CD4-positive, alpha-beta memory T cell (primary cell): ENCODE data around the gene TOP2B. TPM values are rescaled to one million over a fixed set of nuclear protein-coding genes. Genes with fewer than 3 reads are reported as not detected.

Source experiments
- CTCF ChIA-PET: fragments of 350-600 bp; sonication (Branson Sonifier 250); formaldehyde crosslinking; loops from one replicate; lab custom pipeline; 2021; ENCODE audit warnings: inconsistent platforms; ENCODE audit not compliant: partially characterized antibody; lab: Charles Lee
- POLR2A ChIA-PET: fragments of 350-600 bp; sonication (Branson Sonifier 250); formaldehyde crosslinking; loops from one replicate; lab custom pipeline; 2021; ENCODE audit not compliant: partially characterized antibody; lab: Charles Lee
- DNase-seq, 5 donors: peaks; one replicate each; pipeline versions ENCODE4 v3.0.0 to v3.0.0-alpha.2; 2020 to 2022; ENCODE audit warnings: mixed read lengths in 1 of 5
- H3K27ac ChIP-seq: one replicate; pipeline ENCODE4 v1.7.0; 2013; ENCODE audit warnings: low read depth, low read length
- H3K27me3 ChIP-seq: 2 replicates; pipeline ENCODE4 v1.7.0; 2013; ENCODE audit warnings: mild to moderate bottlenecking, low read length, moderate library complexity; ENCODE audit not compliant: insufficient read depth
- H3K36me3 ChIP-seq: 2 replicates; pipeline ENCODE4 v1.7.0; 2013; ENCODE audit warnings: mild to moderate bottlenecking, low read length, moderate library complexity; ENCODE audit not compliant: insufficient read depth
- H3K4me1 ChIP-seq: 2 replicates; pipeline ENCODE4 v1.7.0; 2013; ENCODE audit warnings: mild to moderate bottlenecking, low read length, moderate library complexity; ENCODE audit not compliant: insufficient read depth
- H3K4me3 ChIP-seq, 2 donors: one replicate each; pipeline ENCODE4 v1.7.0; 2013; ENCODE audit warnings: low read length in 2 of 2, mild to moderate bottlenecking in 1 of 2
- H3K9me3 ChIP-seq, 2 donors: one replicate each; pipeline ENCODE4 v1.7.0; 2013; ENCODE audit warnings: low read length in 2 of 2, control low read depth in 1 of 2; ENCODE audit not compliant: control insufficient read depth in 1 of 2
- H3K27ac Mint-ChIP-seq, 7 donors: one replicate each; pipeline ENCODE4 v1.8.0; 2020 to 2021; ENCODE audit warnings: mixed read lengths in 7 of 7, mild to moderate bottlenecking in 6 of 7, inconsistent platforms in 3 of 7, moderate library complexity in 3 of 7
- H3K27me3 Mint-ChIP-seq, 2 donors: one replicate each; pipeline ENCODE4 v1.8.0; 2020 to 2021; ENCODE audit warnings: mixed read lengths in 2 of 2
- H3K36me3 Mint-ChIP-seq, 2 donors: one replicate each; pipeline ENCODE4 v1.8.0; 2020 to 2021; ENCODE audit warnings: mixed read lengths in 2 of 2, inconsistent platforms in 1 of 2, mild to moderate bottlenecking in 1 of 2
- H3K4me1 Mint-ChIP-seq, 4 donors: one replicate each; pipeline ENCODE4 v1.8.0; 2020 to 2021; ENCODE audit warnings: mixed read lengths in 4 of 4, mild to moderate bottlenecking in 1 of 4
- H3K4me3 Mint-ChIP-seq, 8 donors: one replicate each; pipeline ENCODE4 v1.8.0; 2020 to 2021; ENCODE audit warnings: mixed read lengths in 8 of 8, mild to moderate bottlenecking in 7 of 8, moderate library complexity in 6 of 8, inconsistent platforms in 3 of 8
- H3K9me3 Mint-ChIP-seq, 8 donors: one replicate each; pipeline ENCODE4 v1.8.0; 2020 to 2021; ENCODE audit warnings: mixed read lengths in 8 of 8, mild to moderate bottlenecking in 5 of 8, inconsistent platforms in 3 of 8, moderate library complexity in 1 of 8
- intact Hi-C: fragments of 100-400 bp; cut with micrococcal nuclease; formaldehyde crosslinking; loops from one replicate; pipeline ENCODE4 v1.15.1; 2023
- polyA plus RNA-seq, 2 donors: library from polyadenylated mRNA; unstranded; fragments of 300-500 nt; fragmentation: Illumina TruSeq; gene quantifications; one replicate each; pipeline ENCODE4 v1.2.3, GENCODE V29; 2021
- total RNA-seq, 2 experiments: library from RNA; stranded (reverse); gene quantifications; one replicate each; pipeline ENCODE4 v1.2.3, GENCODE V29; 2021

Gene TOP2B
- total and polyA plus RNA-seq, 4 experiments from 2014 or later, result 28.9 to 175 (median 133) TPM

- H3K27ac ChIP-seq, result no peak overlapping the region
- Mint-ChIP-seq H3K9me3 (peaks cover 0 to 2% (median 0%) of the 10 kb centered on the region in 8 donors), H3K4me1 (no peaks in the 10 kb centered on the region), H3K27me3 (peaks cover 1 to 5% of the 10 kb centered on the region in 2 donors), H3K27ac (no peak overlapping the region), H3K4me3 (no peak overlapping the region), H3K36me3 (no peaks in the 10 kb centered on the region)
- no peaks in the 10 kb centered on the region for H3K36me3 ChIP-seq
- H3K4me3 ChIP-seq, result no peak overlapping the region
- no peaks in the 10 kb centered on the region for H3K27me3 ChIP-seq
- H3K9me3 ChIP-seq, result no peaks in the 10 kb centered on the region
- H3K4me1 ChIP-seq, result no peaks in the 10 kb centered on the region
- POLR2A ChIA-PET, result no interaction called here
- intact Hi-C loops, result no loop called here
- no peak for DNase-seq
- CTCF ChIA-PET, result interaction anchor here (0.7 to 1.0 kb wide), 2 partner anchors 8 to 17 kb away, joined by 3 to 4 read pairs; no protein-coding TSS in a partner anchor
Observed at GRCh38 chr3:25587094-25587493, 77.6 kb downstream of the TOP2B start.

- POLR2A ChIA-PET, result no interaction called here
- H3K27me3 Mint-ChIP-seq, result peaks cover 1 to 5% of the 10 kb centered on the region in 2 donors
- no peaks in the 10 kb centered on the region for H3K4me1 ChIP-seq
- H3K27ac Mint-ChIP-seq, result no peak overlapping the region
- peaks cover 0 to 2% (median 0%) of the 10 kb centered on the region in 8 donors for H3K9me3 Mint-ChIP-seq
- H3K27ac ChIP-seq, result no peak overlapping the region
- no peaks in the 10 kb centered on the region for H3K27me3 ChIP-seq
- H3K9me3 ChIP-seq, result no peaks in the 10 kb centered on the region
- H3K4me3 ChIP-seq, result no peak overlapping the region
- CTCF ChIA-PET, result interaction anchor here (0.7 to 1.0 kb wide), 2 partner anchors 9 to 18 kb away, joined by 3 to 4 read pairs; no protein-coding TSS in a partner anchor
- DNase-seq, result no peak
- intact Hi-C loops, result no loop called here
- H3K4me1 Mint-ChIP-seq, result no peaks in the 10 kb centered on the region
- H3K36me3 ChIP-seq, result no peaks in the 10 kb centered on the region
- H3K4me3 Mint-ChIP-seq, result no peak overlapping the region
- H3K36me3 Mint-ChIP-seq, result no peaks in the 10 kb centered on the region
Observed at GRCh38 chr3:25586553-25586952, 78.2 kb downstream of the TOP2B start.

- ChIA-PET POLR2A (no interaction called here), CTCF (interaction anchor here (1.0 to 1.9 kb wide), 2 partner anchors 9 to 18 kb away, joined by 3 to 9 read pairs; no protein-coding TSS in a partner anchor)
- Histone ChIP-seq H3K4me3 (no peak overlapping the region), H3K4me1 (no peaks in the 10 kb centered on the region), H3K36me3 (no peaks in the 10 kb centered on the region), H3K27me3 (no peaks in the 10 kb centered on the region), H3K9me3 (no peaks in the 10 kb centered on the region), H3K27ac (no peak overlapping the region)
- Mint-ChIP-seq H3K4me1 (no peaks in the 10 kb centered on the region), H3K36me3 (no peaks in the 10 kb centered on the region), H3K27ac (no peak overlapping the region), H3K4me3 (no peak overlapping the region), H3K9me3 (peaks cover 0 to 2% (median 0%) of the 10 kb centered on the region in 8 donors), H3K27me3 (peaks cover 1 to 5% of the 10 kb centered on the region in 2 donors)
- DNase-seq, result no peak
- intact Hi-C loops, result no loop called here
Observed at GRCh38 chr3:25586167-25586505, 78.6 kb downstream of the TOP2B start.

- Histone ChIP-seq H3K27me3 (no peaks in the 10 kb centered on the region), H3K4me3 (no peak overlapping the region), H3K27ac (no peak overlapping the region), H3K4me1 (no peaks in the 10 kb centered on the region), H3K36me3 (no peaks in the 10 kb centered on the region), H3K9me3 (no peaks in the 10 kb centered on the region)
- intact Hi-C loops, result no loop called here
- ChIA-PET POLR2A (no interaction called here), CTCF (interaction anchor here (1.9 kb wide), 1 partner anchor 9 kb away, joined by 9 read pairs; no protein-coding TSS in a partner anchor)
- Mint-ChIP-seq H3K4me3 (no peak overlapping the region), H3K4me1 (no peaks in the 10 kb centered on the region), H3K9me3 (peaks cover 0 to 2% (median 0%) of the 10 kb centered on the region in 8 donors), H3K36me3 (no peaks in the 10 kb centered on the region), H3K27me3 (peaks cover 1 to 5% of the 10 kb centered on the region in 2 donors), H3K27ac (peak overlapping the region in 2 of 7 donors; percentile 54 to 57)
- no peak for DNase-seq
Observed at GRCh38 chr3:25585361-25586166, 79.1 kb downstream of the TOP2B start.

- no peaks in the 10 kb centered on the region for H3K9me3 ChIP-seq
- CTCF ChIA-PET, result interaction anchor here (1.9 kb wide), 1 partner anchor 11 kb away, joined by 9 read pairs; no protein-coding TSS in a partner anchor
- H3K36me3 Mint-ChIP-seq, result no peaks in the 10 kb centered on the region
- no peaks in the 10 kb centered on the region for H3K36me3 ChIP-seq
- H3K27me3 Mint-ChIP-seq, result peaks cover 1 to 6% of the 10 kb centered on the region in 2 donors
- no peak for DNase-seq
- H3K9me3 Mint-ChIP-seq, result peaks cover 0 to 2% (median 0%) of the 10 kb centered on the region in 8 donors
- H3K27ac Mint-ChIP-seq, result no peak overlapping the region
- no peaks in the 10 kb centered on the region for H3K27me3 ChIP-seq
- no peaks in the 10 kb centered on the region for H3K4me1 ChIP-seq
- H3K27ac ChIP-seq, result no peak overlapping the region
- no peaks in the 10 kb centered on the region for H3K4me1 Mint-ChIP-seq
- no peak overlapping the region for H3K4me3 ChIP-seq
- intact Hi-C loops, result no loop called here
- H3K4me3 Mint-ChIP-seq, result no peak overlapping the region
- POLR2A ChIA-PET, result no interaction called here
Observed at GRCh38 chr3:25584011-25584789, 80.5 kb downstream of the TOP2B start.

GRCh38 chr3:25583343-25583742, 81.4 kb downstream of the TOP2B start:
- Mint-ChIP-seq H3K4me1 (no peaks in the 10 kb centered on the region), H3K27ac (no peak overlapping the region), H3K27me3 (peaks cover 1 to 6% of the 10 kb centered on the region in 2 donors), H3K36me3 (no peaks in the 10 kb centered on the region), H3K4me3 (no peak overlapping the region), H3K9me3 (peaks cover 0 to 2% (median 0%) of the 10 kb centered on the region in 8 donors)
- Histone ChIP-seq H3K4me1 (no peaks in the 10 kb centered on the region), H3K27me3 (no peaks in the 10 kb centered on the region), H3K9me3 (no peaks in the 10 kb centered on the region), H3K4me3 (no peak overlapping the region), H3K27ac (no peak overlapping the region), H3K36me3 (no peaks in the 10 kb centered on the region)
- CTCF ChIA-PET, result no interaction called here
- POLR2A ChIA-PET, result no interaction called here
- DNase-seq, result no peak
- intact Hi-C loops, result no loop called here

- ChIA-PET CTCF (interaction anchor here (1.4 kb wide), 1 partner anchor 11 kb away, joined by 5 read pairs; no protein-coding TSS in a partner anchor), POLR2A (no interaction called here)
- Histone ChIP-seq H3K27me3 (no peaks in the 10 kb centered on the region), H3K36me3 (no peaks in the 10 kb centered on the region), H3K4me3 (no peak overlapping the region), H3K9me3 (no peaks in the 10 kb centered on the region), H3K27ac (no peak overlapping the region), H3K4me1 (no peaks in the 10 kb centered on the region)
- Mint-ChIP-seq H3K4me1 (no peaks in the 10 kb centered on the region), H3K36me3 (no peaks in the 10 kb centered on the region), H3K4me3 (no peak overlapping the region), H3K27me3 (peaks cover 0 to 8% of the 10 kb centered on the region in 2 donors), H3K27ac (no peak overlapping the region), H3K9me3 (no peaks in the 10 kb centered on the region)
- no peak for DNase-seq
- intact Hi-C loops, result no loop called here
Observed at GRCh38 chr3:25582242-25582641, 82.5 kb downstream of the TOP2B start.
